ENCODE data around the gene GRK5.

The GRK5 gene

GRCh38 chr10:119488675-119489074 lies 281.3 kb downstream of the GRK5 start:
- TF ChIP-seq CTCF (IDR thresholded peaks at IDR 0.05), result no peak
- H3K27me3 ChIP-seq, result no peaks in the 10 kb centered on the region
- peaks cover 0 to 11% (median 5%) of the 10 kb centered on the region in 4 donors for H3K4me1 ChIP-seq
- intact Hi-C loops (cut with DNase I; ENCODE audit: low total_unique reads), result no loop called here
- no peaks in the 10 kb centered on the region for H3K36me3 ChIP-seq
- H3K27ac ChIP-seq, result no peak overlapping the region
- no peak overlapping the region for H3K4me3 ChIP-seq
- H3K9me3 ChIP-seq, result no peaks in the 10 kb centered on the region
- no peak for DNase-seq

- no peak for DNase-seq
- no peak for TF ChIP-seq CTCF (IDR thresholded peaks at IDR 0.05)
- Histone ChIP-seq H3K36me3 (no peaks in the 10 kb centered on the region), H3K9me3 (no peaks in the 10 kb centered on the region), H3K4me1 (peaks cover 0 to 8% (median 5%) of the 10 kb centered on the region in 4 donors), H3K4me3 (peak overlapping the region in 1 of 2 donors; percentile 24), H3K27me3 (no peaks in the 10 kb centered on the region), H3K27ac (no peak overlapping the region)
- intact Hi-C loops (cut with DNase I; ENCODE audit: low total_unique reads), result no loop called here
Measured at GRCh38 chr10:119489991-119490326, 282.6 kb downstream of the GRK5 start.

GRCh38 chr10:119491966-119492757 lies 284.8 kb downstream of the GRK5 start:
- Histone ChIP-seq H3K4me3 (no peak overlapping the region), H3K4me1 (peaks cover 0 to 8% (median 5%) of the 10 kb centered on the region in 4 donors), H3K27me3 (no peaks in the 10 kb centered on the region), H3K27ac (no peak overlapping the region), H3K36me3 (no peaks in the 10 kb centered on the region), H3K9me3 (no peaks in the 10 kb centered on the region)
- intact Hi-C loops (cut with DNase I; ENCODE audit: low total_unique reads), result no loop called here
- no peak for DNase-seq
- TF ChIP-seq CTCF (IDR thresholded peaks at IDR 0.05), result no peak

GRCh38 chr10:119493155-119493554 lies 285.8 kb downstream of the GRK5 start:
- no peak for TF ChIP-seq CTCF (IDR thresholded peaks at IDR 0.05)
- Histone ChIP-seq H3K36me3 (no peaks in the 10 kb centered on the region), H3K4me3 (no peak overlapping the region), H3K4me1 (peaks cover 0 to 8% (median 5%) of the 10 kb centered on the region in 4 donors), H3K9me3 (no peaks in the 10 kb centered on the region), H3K27me3 (no peaks in the 10 kb centered on the region), H3K27ac (no peak overlapping the region)
- no peak for DNase-seq
- intact Hi-C loops (cut with DNase I; ENCODE audit: low total_unique reads), result no loop called here

GRCh38 chr10:119494236-119495020 lies 287.1 kb downstream of the GRK5 start:
- H3K27me3 ChIP-seq, result no peaks in the 10 kb centered on the region
- peak in 1 of 2 donors; percentile 41 for DNase-seq
- H3K27ac ChIP-seq, result no peak overlapping the region
- intact Hi-C loops (cut with DNase I; ENCODE audit: low total_unique reads), result no loop called here
- H3K4me1 ChIP-seq, result peaks cover 0 to 6% (median 4%) of the 10 kb centered on the region in 4 donors
- H3K4me3 ChIP-seq, result no peak overlapping the region
- TF ChIP-seq CTCF (IDR thresholded peaks at IDR 0.05), result no peak
- no peaks in the 10 kb centered on the region for H3K36me3 ChIP-seq
- H3K9me3 ChIP-seq, result no peaks in the 10 kb centered on the region

Measured in tibial artery (tissue), 4 donors.